GM18517 (cell line): Measurements from ENCODE around the gene ZSCAN21.

Experiments used
- ATAC-seq: cut with Tn5 transposase; IDR thresholded peaks from one replicate; pipeline ENCODE4 v1.9.1; 2021; ENCODE audit warnings: mild to moderate bottlenecking, moderate library complexity; ENCODE audit not compliant: unreplicated experiment

ZSCAN21 gene

GRCh38 chr7:100072462-100072861, 22.9 kb downstream of the ZSCAN21 start:
- no peak for ATAC-seq

GRCh38 chr7:100074841-100075240, 25.3 kb downstream of the ZSCAN21 start:
- no peak for ATAC-seq

- no peak for ATAC-seq
Measured at GRCh38 chr7:100075418-100075817, 25.8 kb downstream of the ZSCAN21 start.

GRCh38 chr7:100077205-100077604, 27.6 kb downstream of the ZSCAN21 start:
- no peak for ATAC-seq

GRCh38 chr7:100079024-100079560, 29.5 kb downstream of the ZSCAN21 start:
- no peak for ATAC-seq

GRCh38 chr7:100080907-100081534, 31.4 kb downstream of the ZSCAN21 start:
- ATAC-seq = peak; percentile 2

GRCh38 chr7:100081535-100082102, 32.0 kb downstream of the ZSCAN21 start, which contains the start of gene ZNF3:
ZNF3 (minus strand) TSS chr7:100081723; CDS start chr7:100077357, 4,366 bp downstream.
- ATAC-seq = peak; percentile 82

GRCh38 chr7:100082978-100083377, 33.4 kb downstream of the ZSCAN21 start:
- ATAC-seq = no peak

GRCh38 chr7:100085515-100085914, 35.9 kb downstream of the ZSCAN21 start:
- no peak for ATAC-seq

- ATAC-seq = no peak
Measured at GRCh38 chr7:100087055-100087750, 37.6 kb downstream of the ZSCAN21 start.

- no peak for ATAC-seq
Measured at GRCh38 chr7:100088095-100088620, 38.6 kb downstream of the ZSCAN21 start.

- no peak for ATAC-seq
Measured at GRCh38 chr7:100088621-100089457, 39.3 kb downstream of the ZSCAN21 start, which contains the start of gene COPS6. COPS6 (plus strand) TSS chr7:100088969; CDS start chr7:100088991, 22 bp downstream.

GRCh38 chr7:100089458-100090196, 40.1 kb downstream of the ZSCAN21 start:
- ATAC-seq = no peak

GRCh38 chr7:100090527-100091410, 41.2 kb downstream of the ZSCAN21 start:
- no peak for ATAC-seq

GRCh38 chr7:100091411-100092181, 42.0 kb downstream of the ZSCAN21 start:
- ATAC-seq = no peak

- ATAC-seq = no peak
Measured at GRCh38 chr7:100093054-100093453, 43.5 kb downstream of the ZSCAN21 start.

- no peak for ATAC-seq
Measured at GRCh38 chr7:100093498-100093897, 43.9 kb downstream of the ZSCAN21 start.

- ATAC-seq = no peak
Measured at GRCh38 chr7:100093925-100094486, 44.4 kb downstream of the ZSCAN21 start.
